K562 (cell line): ENCODE data around the gene PPFIA3. TPM values are rescaled to one million over a fixed set of nuclear protein-coding genes. Genes with fewer than 3 reads are reported as not detected.

Experiments used
- ATAC-seq: fragments of 200-7000 bp; cut with Tn5 transposase; 3 replicates; pipeline ENCODE4 v1.9.1; 2020; ENCODE audit warnings: moderate library complexity
- BruUV-seq: library from RNA; stranded (reverse); fragments of 400-500 nt; replicated peaks from 2 replicates; lab custom pipeline; 2021; lab: Mats Ljungman, UMichigan
- CTCF ChIA-PET: fragments of 300-600 bp; formaldehyde crosslinking; extraction: SDS; loops from one replicate; lab custom pipeline; 2021; ENCODE audit warnings: low intra/inter-chr PET ratio; lab: Yijun Ruan, JAX
- POLR2A ChIA-PET: fragments of 300-600, 350-650 bp; sonication (Branson Sonifier 250); formaldehyde crosslinking; extraction: SDS; loops from one replicate; lab custom pipeline; 2021; ENCODE audit warnings: antibody characterized with exemption, inconsistent platforms; lab: Yijun Ruan, JAX
- DNase-seq, 4 experiments: peaks; one replicate each; pipeline versions ENCODE4 v3.0.0 to v3.0.0-alpha.2; 2011 to 2018; ENCODE audit warnings: low spot score in 3 of 4, mixed read lengths in 3 of 4; ENCODE audit errors: extremely low read depth in 1 of 4
- FAIRE-seq: peaks from 2 replicates; lab custom pipeline; 2011; peaks lifted over from hg19 to GRCh38; lab: Jason Lieb, UNC
- H2AFZ ChIP-seq: 2 replicates; pipeline ENCODE4 v1.6.0; 2011; ENCODE audit warnings: low read depth, low read length, control low read depth, inconsistent platforms
- H3K27ac ChIP-seq: fragments of 200-600 bp; 3 replicates; pipeline ENCODE4 v1.8.0; 2011; ENCODE audit warnings: low read depth, mild to moderate bottlenecking, control low read depth, inconsistent platforms, low read length, moderate library complexity, mixed read lengths; ENCODE audit errors: extremely low read depth
- H3K27me3 ChIP-seq, 2 experiments: fragments of 300-600 bp in 1 of 2; 2 replicates in 1 of 2; 3 replicates in 1 of 2; pipeline versions ENCODE4 v1.6.0 to v1.8.0; 2011; ENCODE audit warnings: inconsistent platforms in 2 of 2, low read length in 2 of 2, mild to moderate bottlenecking in 1 of 2, mixed read lengths in 1 of 2, moderate library complexity in 1 of 2; ENCODE audit not compliant: control insufficient read depth in 2 of 2, insufficient read depth in 2 of 2
- H3K36me3 ChIP-seq: fragments of 300-600 bp; 3 replicates; pipeline ENCODE4 v1.8.0; 2011; ENCODE audit warnings: mild to moderate bottlenecking, low read length, inconsistent platforms; ENCODE audit not compliant: control insufficient read depth, insufficient read depth
- H3K4me1 ChIP-seq, 2 experiments: fragments of 200-600 bp in 1 of 2; replicated peaks in 1 of 2; 2 replicates in 1 of 2; 3 replicates in 1 of 2; pipeline versions ENCODE4 v1.5.1 to v1.8.0; 2011; ENCODE audit warnings: inconsistent platforms in 2 of 2, low read length in 2 of 2, mild to moderate bottlenecking in 1 of 2, mixed read lengths in 1 of 2, moderate library complexity in 1 of 2; ENCODE audit not compliant: control insufficient read depth in 2 of 2, insufficient read depth in 2 of 2
- H3K4me2 ChIP-seq: 2 replicates; pipeline ENCODE4 v1.6.1; 2011; ENCODE audit warnings: low read length, control low read depth, inconsistent platforms, mixed read lengths; ENCODE audit not compliant: insufficient read depth
- H3K4me3 ChIP-seq: fragments of 200-600 bp; sonication (generic), shearing (Covaris generic); 2 replicates; pipeline ENCODE4 v1.5.1; 2016; ENCODE audit warnings: control low read depth, inconsistent platforms
- H3K79me2 ChIP-seq: fragments of 200-600 bp; 3 replicates; pipeline ENCODE4 v1.8.0; 2011; ENCODE audit warnings: low read length, inconsistent platforms; ENCODE audit not compliant: control insufficient read depth, insufficient read depth
- H3K9ac ChIP-seq, 2 experiments: 2 replicates each; pipeline versions ENCODE4 v1.6.0 to v1.6.1; 2011; ENCODE audit warnings: low read depth in 2 of 2, low read length in 2 of 2, control low read depth in 1 of 2, inconsistent platforms in 1 of 2, mild to moderate bottlenecking in 1 of 2, mixed read lengths in 1 of 2; ENCODE audit not compliant: insufficient read depth in 1 of 2
- H3K9me1 ChIP-seq: one replicate; pipeline ENCODE4 v1.6.0; 2011; ENCODE audit warnings: inconsistent platforms, mild to moderate bottlenecking, low read length, moderate library complexity; ENCODE audit not compliant: control insufficient read depth, insufficient read depth
- H3K9me3 ChIP-seq: replicated peaks from 2 replicates; pipeline ENCODE4 v1.5.1; 2011; ENCODE audit warnings: low read depth, low read length, inconsistent platforms; ENCODE audit not compliant: control insufficient read depth, insufficient read depth
- H4K20me1 ChIP-seq: replicated peaks from 2 replicates; pipeline ENCODE4 v1.6.1; 2011; ENCODE audit warnings: low read length, inconsistent platforms, mixed read lengths; ENCODE audit not compliant: control insufficient read depth, insufficient read depth
- GABPB1 ChIP-seq: sonication (generic); formaldehyde crosslinking; IDR thresholded peaks from 2 replicates; pipeline ENCODE4 v1.8.0; 2022; ENCODE audit warnings: mild to moderate bottlenecking, missing genetic modification reagents
- LCOR ChIP-seq: sonication (generic); formaldehyde crosslinking; IDR thresholded peaks from 2 replicates; pipeline ENCODE4 v1.8.0; 2022; ENCODE audit warnings: mild to moderate bottlenecking, missing genetic modification reagents
- NRF1 ChIP-seq, 2 experiments: fragments of 450-650 bp; IDR thresholded peaks in 1 of 2; conservative IDR thresholded peaks in 1 of 2; 2 replicates each; pipeline ENCODE4 v1.6.1; 2014; ENCODE audit warnings: mild to moderate bottlenecking in 2 of 2
- PHF21A ChIP-seq: fragments of 450-650 bp; IDR thresholded peaks from 2 replicates; pipeline ENCODE4 v1.6.1; 2017; ENCODE audit warnings: low read depth, borderline replicate concordance
- PKNOX1 ChIP-seq: fragments of 450-650 bp; IDR thresholded peaks from 2 replicates; pipeline ENCODE4 v1.6.1; 2016
- RERE ChIP-seq: sonication (generic); formaldehyde crosslinking; IDR thresholded peaks from 2 replicates; pipeline ENCODE4 v1.8.0; 2023; ENCODE audit warnings: missing genetic modification reagents, mild to moderate bottlenecking, borderline replicate concordance
- SNRNP70 ChIP-seq: fragments of 200-400 bp; formaldehyde crosslinking; optimal IDR thresholded peaks from 2 replicates; pipeline ENCODE3; 2017; ENCODE audit warnings: low read depth, low read length
- ZNF263 ChIP-seq: sonication (generic); formaldehyde crosslinking; IDR thresholded peaks from 2 replicates; pipeline ENCODE4 v1.8.0; 2022; ENCODE audit warnings: mild to moderate bottlenecking, missing genetic modification reagents, borderline replicate concordance
- ZNF639 ChIP-seq, 2 experiments: fragments of 200-800 bp in 1 of 2; sonication (Bioruptor generic) in 1 of 2; sonication (generic) in 1 of 2; formaldehyde crosslinking in 1 of 2; IDR thresholded peaks in 1 of 2; conservative IDR thresholded peaks in 1 of 2; 2 replicates each; pipeline versions ENCODE4 v1.5.0 to v1.6.1; 2016 to 2020; ENCODE audit warnings: missing compliant biosample characterization in 1 of 2, missing genetic modification characterization in 1 of 2, missing genetic modification reagents in 1 of 2
- WGBS: fragments of 100-300 bp; shearing (Covaris generic); methylation state at CpG from one replicate; pipeline ENCODE4 v1.1.6; 2016; ENCODE audit warnings: low coverage, mixed read lengths; ENCODE audit not compliant: insufficient coverage; ENCODE audit errors: missing lambda C conversion rate; 5-methylcytosine and 5-hydroxymethylcytosine counted together
- in situ Hi-C: fragments of 300-500 bp; cut with MboI; formaldehyde crosslinking; loops from 4 replicates; pipeline ENCODE4 v1.15.0; 2018; ENCODE audit warnings: inconsistent platforms, mixed read lengths
- intact Hi-C: fragments of 100-400 bp; cut with micrococcal nuclease; formaldehyde crosslinking; loops from 2 replicates; pipeline ENCODE4 v1.14.2; 2022
- polyA plus RNA-seq, 8 experiments: library from polyadenylated mRNA; depleted of rRNA in 4 of 8; stranded (reverse) in 5 of 8; unstranded in 3 of 8; fragments of >200 nt; fragmentation: Nextera tagmentation in 2 of 8; fragmentation: Illumina TruSeq in 1 of 8; extraction: Ambion mirVana in 2 of 8; extraction: Trizol in 1 of 8; gene quantifications; 2 replicates each; pipeline versions ENCODE4 v1.2.1 to v1.2.3, GENCODE V29; 2011 to 2014; ENCODE audit warnings: inconsistent platforms in 1 of 8, missing spikeins in 1 of 8
- total RNA-seq, 7 experiments: library from RNA; depleted of rRNA in 6 of 7; stranded (reverse); fragments of >200 nt in 6 of 7; fragmentation: Illumina TruSeq in 2 of 7; extraction: Trizol in 2 of 7; gene quantifications; 2 replicates each; pipeline versions ENCODE4 v1.2.1 to v1.2.3, GENCODE V29; 2011 to 2021; ENCODE audit warnings: low replicate concordance in 1 of 7

PPFIA3 gene
- total and polyA plus RNA-seq, 9 of the 15 experiments (the other 6 are each of a cell fraction or from before 2014, with no cell fraction given) = 0.10 to 53.0 (median 17.6) TPM

GRCh38 chr19:49151267-49152118 lies 32.1 kb downstream of the PPFIA3 start (continued):
- no peak for TF ChIP-seq PHF21A
- TF ChIP-seq NRF1 (conservative IDR thresholded peaks at IDR 0.05 in 1 of 2, IDR thresholded peaks at IDR 0.05 in 1 of 2) = peak; percentile 73 to 77

GRCh38 chr19:49152119-49152550 lies 32.8 kb downstream of the PPFIA3 start:
- Histone ChIP-seq H3K27me3 (no peaks in the 10 kb centered on the region), H3K27ac (no peak overlapping the region), H2AFZ (peak overlapping the region; percentile 69; the same call in 1 of the 2 replicates), H3K9me3 (no peaks in the 10 kb centered on the region), H3K36me3 (no peaks in the 10 kb centered on the region), H3K9me1 (no peaks in the 10 kb centered on the region), H3K4me3 (peak overlapping the region; percentile 54), H3K4me1 (peaks cover 52 to 85% of the 10 kb centered on the region in 2 experiments), H3K79me2 (peaks cover 47% of the 10 kb centered on the region; the same call in 2 of the 3 replicates), H3K9ac (peak overlapping the region in 1 of 2 experiments; percentile 81; a peak in 2 of 4 replicates), H4K20me1 (peaks cover 5% of the 10 kb centered on the region; the same call in 1 of the 2 replicates), H3K4me2 (peak overlapping the region; percentile 99)
- BruUV-seq = no TSS peak
- WGBS = 8% methylated on average over 8 of the region's 10 CpGs
- ATAC-seq (no peak), FAIRE-seq (no peak), DNase-seq (peak in 2 of 4 experiments; percentile 3 to 4)
- CTCF ChIA-PET = no interaction called here
- POLR2A ChIA-PET = interaction anchor here (0.7 to 2.0 kb wide), 2 partner anchors 11 to 13 kb away, joined by 3 to 7 read pairs; no protein-coding TSS in a partner anchor
- intact Hi-C loops = loop anchor here (5.0 to 10.0 kb wide), 3 partner anchors 157 to 820 kb away; partner anchors contain the start of genes GYS1, RUVBL2 and SLC17A7
- in situ Hi-C loops = no loop called here
- peak; percentile 93; the same call in 1 of the 2 replicates for TF ChIP-seq RERE
- peak; percentile 23; the same call in 1 of the 2 replicates for TF ChIP-seq PKNOX1
- no peak for TF ChIP-seq ZNF639 (CRISPR knock-in tag; conservative IDR thresholded peaks at IDR 0.05 in 1 of 2, IDR thresholded peaks at IDR 0.05 in 1 of 2)
- no peak for TF ChIP-seq ZNF263 (CRISPR knock-in tag)
- peak; percentile 48; the same call in 1 of the 2 replicates for TF ChIP-seq GABPB1 (CRISPR knock-in tag)
- TF ChIP-seq SNRNP70 = no peak
- TF ChIP-seq LCOR (CRISPR knock-in tag) = 0 out of 2 replicates have a peak, but pooled peaks have one; percentile 7
